GM18861 (cell line): ENCODE measurements around the gene GRIA3.
A peak's percentile ranks its signal among the peaks of the same experiment; 100 is the strongest.
"Not testable (repeated sequence)": the region's sequence is repeated elsewhere in the genome, so short reads cannot be mapped to it uniquely, and the experiment has no call there.

Experiments used
- ATAC-seq: cut with Tn5 transposase; IDR thresholded peaks from one replicate; pipeline ENCODE4 v1.9.1; 2021; ENCODE audit not compliant: unreplicated experiment

GRIA3 gene

DNA sequence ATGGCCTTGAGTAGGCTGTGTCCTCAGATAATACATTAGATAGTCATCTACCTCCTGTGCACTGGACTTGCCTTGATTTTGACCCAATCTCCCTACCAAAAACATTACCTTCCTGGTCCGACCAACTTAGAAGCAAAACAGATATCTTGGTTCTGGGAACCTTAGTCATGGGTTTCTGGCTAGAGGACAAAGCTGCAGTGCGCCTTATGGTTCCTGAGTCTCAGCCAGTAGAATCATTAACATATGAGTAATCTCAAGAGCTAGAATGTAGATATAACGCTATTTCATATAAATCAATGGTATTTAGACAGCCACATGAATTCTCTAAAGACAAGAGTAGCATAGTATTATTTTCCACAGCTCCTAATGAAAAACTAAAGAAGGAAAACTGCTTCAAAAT, 83.1 kb downstream of the GRIA3 start:
- no peak for ATAC-seq

DNA sequence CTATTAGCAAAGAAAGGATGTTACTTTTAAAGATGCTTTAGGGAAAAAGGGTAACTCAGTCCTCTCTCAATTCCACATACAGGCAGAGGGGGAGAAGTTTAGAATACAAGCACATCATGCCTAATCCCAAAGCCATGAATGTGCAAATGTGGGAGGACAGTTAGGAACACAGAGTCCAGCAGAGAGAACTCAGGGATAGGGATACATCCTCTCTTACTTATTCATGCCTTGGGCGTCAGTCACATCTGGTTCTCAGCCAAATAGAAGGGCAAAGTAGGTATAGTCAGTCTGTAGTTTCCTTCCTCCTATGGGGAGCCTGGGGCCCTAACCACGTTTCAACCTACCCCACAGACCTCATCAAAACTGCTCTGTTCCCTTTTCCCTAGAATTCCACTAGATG, 87.8 kb downstream of the GRIA3 start:
- ATAC-seq: no peak

DNA sequence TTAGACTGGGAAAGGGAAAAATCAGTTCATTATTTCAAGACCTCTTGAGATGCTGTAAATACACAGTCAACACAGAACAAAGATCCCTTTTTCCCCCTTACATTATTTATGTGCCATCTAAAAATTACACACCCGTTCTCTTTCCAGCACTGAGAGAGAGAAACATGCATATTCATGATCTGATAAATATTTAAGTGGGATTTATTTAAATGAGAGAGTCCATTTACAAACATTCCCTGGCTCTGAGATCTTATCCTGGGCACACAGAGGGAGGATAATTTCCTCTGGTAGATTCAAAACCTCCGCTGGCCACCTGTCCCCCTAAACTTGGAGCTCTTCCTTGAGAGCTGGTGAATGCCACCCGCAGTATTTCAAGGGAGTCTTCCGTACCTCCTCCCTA, 88.6 kb downstream of the GRIA3 start:
- no peak for ATAC-seq

DNA sequence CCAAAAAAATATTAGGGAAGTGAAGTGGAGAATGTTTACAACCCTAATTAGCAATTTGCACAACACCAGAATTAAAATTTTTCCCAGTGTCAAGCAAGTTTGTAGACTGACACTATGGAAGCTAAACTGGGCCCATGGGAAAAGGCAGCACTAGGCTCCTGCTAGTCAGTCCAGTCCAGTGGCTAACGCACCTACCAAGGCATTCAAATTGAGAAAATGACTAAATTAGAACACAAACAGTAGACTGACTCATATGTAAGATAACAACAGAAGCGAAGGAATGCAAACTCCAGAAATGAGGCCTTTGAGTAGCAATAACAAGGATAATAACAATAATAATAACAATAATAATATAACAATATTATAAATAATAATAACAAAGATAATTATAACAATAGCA, 90.7 kb downstream of the GRIA3 start:
- no peak for ATAC-seq

DNA sequence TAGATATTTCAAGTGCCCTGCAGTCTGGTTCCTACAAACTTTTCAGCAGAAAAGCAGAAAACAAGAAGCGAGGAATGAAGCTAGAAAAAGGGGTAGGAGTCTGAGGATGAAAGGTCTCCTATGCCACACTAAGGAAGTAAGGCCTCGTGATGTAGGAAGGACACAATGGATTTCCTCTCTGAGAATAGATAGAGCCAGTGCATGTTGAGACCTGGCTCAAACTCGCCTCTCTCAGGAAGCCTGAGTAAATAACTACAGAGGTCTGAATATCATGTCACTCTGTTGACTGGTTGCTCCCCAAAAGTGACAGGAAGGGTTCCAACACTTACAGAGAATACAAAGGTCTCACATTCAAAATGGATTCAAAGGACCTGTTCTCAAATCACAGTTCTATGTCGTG, 93.3 kb downstream of the GRIA3 start:
- no peak for ATAC-seq

DNA sequence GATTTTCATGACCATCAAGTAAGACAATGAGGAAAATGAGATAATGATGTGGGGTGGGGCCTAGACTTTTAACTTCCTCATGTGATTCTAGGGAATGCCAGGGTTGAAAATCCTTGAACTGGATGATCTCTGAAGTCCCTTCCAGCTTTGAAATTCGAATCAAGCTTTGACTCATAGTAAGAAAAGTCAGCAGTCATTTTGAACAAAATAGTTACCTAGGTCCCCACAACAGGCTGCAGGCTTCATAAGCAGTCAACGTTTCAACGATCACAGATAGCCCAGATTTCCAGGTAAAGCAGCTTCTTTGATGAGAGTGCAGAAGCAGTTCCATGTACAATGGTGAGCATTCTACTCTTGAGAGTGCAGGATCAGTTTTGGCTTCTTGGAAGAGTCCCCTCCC, 93.7 kb downstream of the GRIA3 start:
- ATAC-seq: no peak

DNA sequence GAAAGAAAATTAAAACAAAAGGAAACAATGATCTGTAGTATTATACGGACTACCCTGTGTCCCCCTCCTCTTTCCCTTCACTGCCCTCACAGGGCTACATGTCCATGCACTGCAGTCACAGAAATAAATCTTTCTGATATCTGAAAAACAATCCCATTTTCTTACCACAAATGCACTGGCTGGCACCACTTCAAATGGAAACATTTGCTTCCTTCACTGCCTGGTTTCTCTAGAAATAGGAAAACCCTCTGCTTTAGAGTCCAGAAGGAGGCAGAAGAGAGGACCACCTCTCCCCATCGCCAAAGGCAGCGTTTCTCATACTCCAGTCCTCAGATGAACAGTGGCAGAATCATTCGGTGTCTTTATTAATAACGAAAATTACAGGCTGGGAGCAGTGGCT, 98.2 kb downstream of the GRIA3 start:
- no peak for ATAC-seq

DNA sequence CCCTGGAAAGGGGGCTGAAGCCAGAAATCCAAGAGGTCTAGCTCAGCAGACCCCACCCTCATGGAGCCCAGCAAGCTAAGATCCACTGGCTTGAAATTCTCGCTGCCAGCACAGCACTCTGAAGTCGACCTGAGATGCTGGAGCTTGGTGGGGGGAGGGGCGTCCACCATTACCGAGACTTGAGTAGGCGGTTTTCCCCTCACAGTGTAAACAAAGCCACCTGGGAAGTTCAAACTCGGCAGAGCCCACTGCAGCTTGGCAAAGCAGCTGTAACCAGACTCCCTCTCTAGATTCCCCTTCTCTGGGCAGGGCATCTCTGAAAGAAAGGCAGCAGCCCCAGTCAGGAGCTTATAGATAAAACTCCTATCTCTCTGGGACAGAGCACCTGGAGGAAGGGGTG, 99.3 kb downstream of the GRIA3 start:
- not testable (repeated sequence) for ATAC-seq

DNA sequence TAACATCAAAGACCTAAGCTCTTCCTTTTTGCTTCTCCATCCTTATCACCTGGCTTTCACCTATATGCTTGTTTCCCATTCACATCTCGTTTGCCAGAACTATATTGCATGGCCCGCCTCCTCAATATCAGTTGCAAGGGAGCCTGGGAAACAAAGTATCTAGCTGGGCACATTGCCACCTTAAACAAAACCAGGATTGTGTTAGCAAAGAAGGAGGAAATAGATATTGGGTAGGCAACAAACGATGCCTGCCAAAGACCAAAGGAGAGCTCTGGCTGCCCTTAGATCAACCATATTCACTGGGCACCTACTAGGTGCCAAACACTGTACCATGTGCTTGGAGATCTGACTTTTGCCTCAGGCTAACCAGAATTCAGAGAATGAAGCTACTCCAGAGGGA, 107.5 kb downstream of the GRIA3 start:
- ATAC-seq: no peak

DNA sequence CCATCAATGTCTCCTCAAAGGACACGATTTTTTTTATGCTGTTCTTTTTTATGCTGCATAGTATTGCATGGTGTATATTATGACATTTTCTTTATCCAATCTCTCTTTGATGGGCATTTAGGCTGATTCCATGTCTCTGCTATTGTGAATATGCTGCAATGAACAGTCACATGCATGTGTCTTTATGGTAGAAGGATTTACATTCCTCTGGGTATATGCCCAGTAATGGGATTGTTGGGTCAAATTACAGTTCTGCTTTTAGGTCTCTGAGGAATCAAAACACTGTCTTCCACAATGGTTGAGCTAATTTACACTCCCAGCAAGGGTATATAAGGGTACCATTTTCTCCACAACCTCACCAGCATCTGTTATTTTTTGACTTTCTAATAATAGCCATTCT, 113.9 kb downstream of the GRIA3 start:
- no peak for ATAC-seq

DNA sequence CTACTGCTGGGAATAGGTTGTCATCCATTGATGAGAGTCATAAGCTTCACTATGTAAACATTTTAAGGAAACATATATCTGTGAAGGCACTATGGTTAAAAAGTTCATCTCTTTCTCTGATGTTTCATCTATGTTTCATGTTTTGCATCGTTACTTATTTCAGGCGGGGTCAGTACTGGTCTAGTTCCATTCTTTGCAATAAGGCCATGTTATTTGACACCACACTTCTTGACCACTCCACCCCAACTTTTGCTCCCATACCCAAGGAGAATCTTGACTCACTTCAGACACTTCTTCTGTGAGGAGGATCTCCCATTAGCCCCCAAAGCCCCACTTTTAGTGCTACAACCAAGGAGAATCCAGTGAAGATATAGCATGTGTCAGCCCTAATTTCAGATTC, 119.4 kb downstream of the GRIA3 start:
- no peak for ATAC-seq

DNA sequence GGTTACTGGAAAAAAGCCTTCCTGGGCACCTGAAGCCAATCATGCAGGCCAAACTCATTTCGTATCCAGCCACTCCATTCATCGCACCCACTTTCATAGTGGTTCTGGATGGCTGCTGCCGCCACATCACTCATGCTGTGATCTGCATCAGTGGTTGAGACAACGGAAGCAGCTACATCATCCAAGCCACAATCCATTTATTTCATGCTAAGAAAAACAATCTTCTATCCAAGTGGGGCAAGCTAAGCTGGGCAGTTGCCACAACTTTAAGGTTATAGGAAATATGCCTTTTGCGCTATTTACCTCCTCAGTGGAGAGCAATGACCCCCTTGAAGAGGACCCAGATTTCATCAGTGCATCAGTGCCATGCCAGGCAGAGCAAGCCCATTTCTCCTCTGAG, 124.6 kb downstream of the GRIA3 start:
- no peak for ATAC-seq

DNA sequence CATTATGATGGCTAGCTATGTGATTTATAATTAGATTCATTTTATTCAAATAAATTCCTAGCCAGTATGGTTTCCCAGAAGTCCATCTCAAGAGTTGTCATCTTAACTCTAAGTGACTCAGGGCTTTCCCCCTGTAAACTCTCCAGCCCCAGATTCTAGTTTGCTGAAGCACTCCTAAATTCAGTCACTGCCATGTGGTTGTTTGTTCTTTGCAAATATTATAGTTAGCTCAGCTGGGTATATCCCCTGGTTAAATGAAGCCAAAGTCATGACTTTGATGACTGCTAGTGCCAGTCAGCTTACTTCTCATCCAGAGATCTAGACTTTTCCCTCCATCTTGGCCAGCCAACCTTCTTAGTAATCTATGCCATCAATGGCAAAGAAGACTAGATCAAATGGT, 126.0 kb downstream of the GRIA3 start:
- ATAC-seq: no peak

DNA sequence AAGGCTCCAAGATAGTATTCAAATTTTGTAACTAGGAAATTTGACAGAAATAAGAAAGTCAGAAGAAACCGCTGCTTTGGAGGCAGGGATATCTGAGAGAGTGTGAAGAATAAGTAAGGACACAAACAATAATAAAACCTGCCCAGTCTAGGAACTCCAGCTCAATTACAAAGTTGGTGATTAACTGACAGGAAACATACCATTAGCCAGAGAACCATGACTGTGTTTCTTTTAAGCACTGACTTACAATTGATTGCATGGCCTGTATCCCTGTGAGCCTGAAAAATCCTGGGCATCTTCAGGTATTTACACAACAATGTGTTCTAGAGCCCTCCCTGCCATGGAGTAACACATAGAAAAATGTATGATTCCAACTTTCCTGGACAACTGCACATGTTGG, 127.4 kb downstream of the GRIA3 start:
- no peak for ATAC-seq

DNA sequence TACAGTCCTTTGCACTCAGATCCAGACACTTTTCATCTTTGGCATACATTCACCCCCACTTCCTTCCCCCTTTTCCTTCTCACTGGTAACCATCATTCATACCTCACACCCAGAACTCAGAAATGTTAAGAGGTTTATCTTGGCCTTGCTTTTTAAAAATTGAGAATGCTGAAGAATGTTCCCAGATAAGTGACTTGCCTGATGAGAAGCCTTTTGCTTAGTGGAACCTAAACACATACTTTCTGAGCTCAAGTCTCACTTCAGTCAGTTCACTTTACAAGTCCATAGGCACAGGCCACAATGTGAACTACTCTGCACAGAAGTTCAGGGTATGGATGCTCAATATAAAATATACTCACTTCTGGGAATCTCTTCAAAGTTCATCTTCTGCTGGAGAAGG, 129.4 kb downstream of the GRIA3 start:
- no peak for ATAC-seq

DNA sequence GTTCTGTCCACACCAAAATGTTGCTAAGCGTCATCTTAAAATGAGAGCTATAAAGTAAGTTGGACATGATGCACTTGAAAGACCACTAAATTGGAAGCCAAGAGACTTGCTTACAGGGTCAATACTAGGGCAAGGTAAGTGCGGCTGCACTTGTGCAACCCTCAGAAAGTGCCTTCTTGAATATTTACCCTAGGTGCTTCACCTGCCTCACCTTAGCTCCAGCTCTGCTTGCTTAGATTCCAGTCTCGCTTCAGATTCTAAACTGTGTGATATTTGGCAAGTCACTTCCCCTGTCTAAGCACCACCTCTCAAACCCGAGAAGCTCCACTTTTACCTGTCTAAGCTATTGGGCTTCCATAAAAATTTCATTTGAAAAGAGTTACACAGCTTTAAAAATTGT, 136.5 kb downstream of the GRIA3 start:
- no peak for ATAC-seq

DNA sequence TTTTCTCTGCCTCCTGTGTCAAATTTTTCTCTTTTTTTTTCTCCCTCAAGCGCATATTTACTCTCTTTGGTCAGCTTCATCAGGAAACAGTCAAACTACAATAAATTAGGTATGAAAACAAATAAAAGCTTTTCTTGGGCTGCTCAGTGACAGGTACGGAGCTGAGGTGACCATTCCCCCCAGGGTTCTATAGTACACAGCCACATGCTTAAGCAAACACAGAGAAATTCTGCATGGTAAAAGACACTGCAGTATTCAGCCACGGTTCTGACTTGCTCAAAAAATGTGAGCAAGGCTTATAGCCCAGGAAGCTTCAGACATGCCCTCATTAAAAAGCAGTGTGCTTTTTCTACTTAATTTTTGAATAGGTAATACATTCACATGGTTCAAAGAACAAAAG, 138.5 kb downstream of the GRIA3 start:
- no peak for ATAC-seq

DNA sequence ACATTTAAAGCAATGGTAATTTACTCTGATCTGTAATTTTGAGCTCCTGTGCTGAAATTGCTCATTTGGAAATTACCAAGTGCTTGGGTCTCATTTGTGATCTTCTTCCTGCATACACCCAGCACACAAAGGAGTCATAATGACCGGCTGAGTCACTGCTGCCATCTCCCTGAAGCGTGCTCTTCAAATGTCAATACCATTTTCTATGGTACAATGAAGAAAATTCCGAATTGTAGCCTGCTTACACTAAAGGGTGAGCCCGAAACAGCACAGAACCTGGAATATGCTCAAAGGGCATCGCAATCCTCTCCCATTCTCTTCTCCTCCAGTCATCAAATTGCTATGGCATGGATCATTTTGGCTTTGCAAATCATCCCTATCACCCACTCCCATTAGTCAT, 140.5 kb downstream of the GRIA3 start:
- no peak for ATAC-seq

DNA sequence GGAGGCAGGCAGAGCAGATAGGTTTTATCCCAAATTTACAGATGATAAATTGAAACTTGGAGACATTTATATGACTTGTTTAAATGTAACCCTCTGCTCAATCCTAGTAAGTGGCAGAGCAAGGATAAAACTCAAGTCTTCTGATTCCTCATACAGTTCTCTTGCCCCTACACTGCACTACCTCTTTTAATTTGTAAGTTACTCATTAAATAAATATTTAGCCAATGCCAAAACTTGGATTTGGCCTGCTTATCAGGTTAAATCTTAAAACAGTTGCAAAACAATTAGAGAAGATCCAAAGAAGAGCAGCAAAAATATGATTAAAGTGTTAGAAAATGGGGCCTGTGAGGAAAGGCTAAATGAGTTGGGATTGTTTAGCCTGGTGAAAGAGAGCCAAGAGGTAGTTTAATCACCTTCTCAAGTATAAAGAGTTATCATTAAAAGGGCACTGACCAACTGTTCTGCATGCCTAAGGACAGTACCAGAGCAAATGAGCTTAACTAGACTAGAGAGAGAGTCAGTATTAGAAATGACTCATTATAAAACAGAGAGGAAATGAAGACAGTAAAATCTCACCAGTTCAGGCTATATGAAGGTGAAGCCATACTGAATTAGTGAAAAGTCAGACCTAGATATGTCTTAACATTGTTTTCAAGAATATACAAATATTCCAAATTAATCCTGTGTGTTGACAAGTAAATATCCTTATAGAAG, 146.3 kb downstream of the GRIA3 start:
- ATAC-seq: peak; percentile 91

DNA sequence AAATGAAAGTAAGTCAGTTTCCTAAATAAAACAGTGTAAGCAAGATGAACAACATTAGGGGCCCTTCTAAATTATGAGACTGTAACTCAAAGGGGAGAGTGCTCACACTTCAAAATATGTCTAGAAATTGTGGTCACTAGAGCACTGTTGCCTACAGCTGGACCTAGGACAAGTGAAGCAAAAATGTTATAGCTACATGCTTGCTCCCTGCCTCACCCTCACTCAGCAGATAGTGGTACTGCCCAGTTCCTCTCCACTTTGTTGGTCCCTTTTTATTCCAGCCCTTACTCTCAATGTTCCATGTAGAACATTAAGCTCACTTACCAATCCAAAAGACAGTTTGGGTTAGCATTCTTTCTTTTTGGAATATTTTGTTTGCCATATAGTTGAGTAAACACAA, 147.3 kb downstream of the GRIA3 start:
- ATAC-seq: no peak

DNA sequence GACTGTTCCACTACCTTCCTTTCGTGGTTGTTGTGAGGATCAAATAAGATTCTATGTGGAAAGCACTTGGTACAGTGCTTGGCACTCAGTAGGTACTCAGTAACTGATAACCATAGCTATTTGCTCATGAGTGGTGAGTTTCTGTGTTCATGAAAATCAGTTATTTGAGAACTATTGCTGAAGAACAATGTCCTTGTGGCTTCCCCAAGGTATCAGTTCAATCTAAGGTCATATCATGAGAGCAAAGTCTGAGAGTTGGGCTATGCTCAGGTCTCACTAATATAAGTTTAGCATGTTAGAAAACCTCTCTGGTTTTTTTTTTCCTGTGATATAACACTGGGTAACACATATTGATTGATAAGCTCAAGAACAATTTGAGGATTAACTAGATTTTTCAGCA, 147.8 kb downstream of the GRIA3 start:
- ATAC-seq: no peak

DNA sequence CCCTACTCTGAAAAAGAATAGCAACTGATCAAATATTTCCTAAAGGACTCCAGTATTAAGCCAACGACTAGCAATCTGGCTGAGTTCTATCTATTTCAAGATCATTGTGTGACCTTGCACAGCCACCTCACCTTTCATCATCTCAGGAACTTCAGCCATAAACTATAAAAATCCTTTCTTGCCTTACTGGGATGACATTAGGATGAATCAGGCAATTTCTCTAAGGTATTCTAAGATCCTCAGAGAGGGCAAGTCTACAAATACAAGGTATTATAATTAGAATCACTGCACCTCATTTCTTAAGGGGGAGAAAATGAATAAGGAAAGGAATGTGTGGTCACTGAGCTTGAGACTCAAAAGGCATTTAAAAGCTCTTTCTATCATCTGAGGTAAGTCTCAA, 152.6 kb downstream of the GRIA3 start:
- no peak for ATAC-seq

DNA sequence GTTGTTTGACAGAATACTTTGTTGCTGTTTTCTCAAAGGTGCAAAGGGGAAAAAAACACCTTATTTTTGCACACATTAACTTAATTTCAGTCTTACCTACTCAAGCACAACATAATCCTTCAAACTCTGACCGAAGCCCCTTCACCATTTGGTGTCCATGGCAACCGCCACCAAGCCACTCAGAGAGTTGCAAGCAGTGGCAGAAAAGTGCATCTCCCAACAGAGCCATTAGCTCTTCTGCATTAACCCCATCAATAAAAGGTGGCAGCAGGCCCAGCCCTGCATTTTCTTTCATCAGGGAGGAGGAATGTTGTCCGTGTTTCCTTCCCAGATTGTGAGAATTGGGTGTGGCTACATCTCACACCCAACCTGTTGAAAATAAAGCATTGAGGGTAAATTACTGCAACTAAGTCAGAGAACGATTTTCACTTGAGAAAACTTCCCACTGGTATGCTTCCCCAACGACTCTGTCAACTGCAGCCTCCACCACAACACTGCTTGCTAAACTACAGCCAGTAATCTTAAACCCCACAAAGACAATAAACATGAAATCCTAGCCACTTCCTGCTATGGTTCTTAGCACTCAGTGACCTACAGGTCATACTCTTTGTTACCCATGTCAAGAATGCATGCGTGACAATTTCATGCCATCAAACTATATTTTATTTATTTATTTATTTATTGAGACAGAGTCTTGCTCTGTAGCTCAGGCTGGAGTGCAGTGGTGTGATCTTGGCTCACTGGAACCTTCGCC, 154.0 kb downstream of the GRIA3 start:
- ATAC-seq: no peak
